Measurements from ENCODE around the gene SORCS3.

DNA sequence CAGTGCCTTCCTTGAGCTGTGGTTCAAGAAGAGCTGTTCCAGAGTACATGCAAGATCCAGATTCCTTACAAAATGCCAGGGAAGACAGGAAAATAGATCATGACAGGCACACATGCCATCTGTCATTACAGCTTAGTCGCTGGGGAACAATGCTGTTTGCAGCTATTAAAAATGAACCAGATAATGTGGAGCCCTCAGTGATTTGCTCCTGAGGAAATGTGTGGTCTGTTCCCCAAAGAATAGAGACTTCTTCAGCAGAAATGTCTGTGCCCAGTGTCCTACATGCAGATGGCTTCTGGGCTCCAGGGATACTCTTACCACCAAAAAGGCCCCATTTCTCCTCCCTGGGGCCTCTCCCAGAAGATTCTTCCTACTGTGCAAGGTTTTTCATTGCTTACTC lies 627.9 kb downstream of the SORCS3 start:
- TF ChIP-seq CEBPB (IDR thresholded peaks at IDR 0.05; ENCODE audit: low read depth) (no peak), POLR2AphosphoS5 (IDR thresholded peaks at IDR 0.05; ENCODE audit: low read depth, low read length) (no peak), POLR2A (IDR thresholded peaks at IDR 0.05; ENCODE audit: borderline replicate concordance, extremely low read depth, insufficient read depth, insufficient read length) (no peak)
- TF ChIP-seq, protein P1, sequence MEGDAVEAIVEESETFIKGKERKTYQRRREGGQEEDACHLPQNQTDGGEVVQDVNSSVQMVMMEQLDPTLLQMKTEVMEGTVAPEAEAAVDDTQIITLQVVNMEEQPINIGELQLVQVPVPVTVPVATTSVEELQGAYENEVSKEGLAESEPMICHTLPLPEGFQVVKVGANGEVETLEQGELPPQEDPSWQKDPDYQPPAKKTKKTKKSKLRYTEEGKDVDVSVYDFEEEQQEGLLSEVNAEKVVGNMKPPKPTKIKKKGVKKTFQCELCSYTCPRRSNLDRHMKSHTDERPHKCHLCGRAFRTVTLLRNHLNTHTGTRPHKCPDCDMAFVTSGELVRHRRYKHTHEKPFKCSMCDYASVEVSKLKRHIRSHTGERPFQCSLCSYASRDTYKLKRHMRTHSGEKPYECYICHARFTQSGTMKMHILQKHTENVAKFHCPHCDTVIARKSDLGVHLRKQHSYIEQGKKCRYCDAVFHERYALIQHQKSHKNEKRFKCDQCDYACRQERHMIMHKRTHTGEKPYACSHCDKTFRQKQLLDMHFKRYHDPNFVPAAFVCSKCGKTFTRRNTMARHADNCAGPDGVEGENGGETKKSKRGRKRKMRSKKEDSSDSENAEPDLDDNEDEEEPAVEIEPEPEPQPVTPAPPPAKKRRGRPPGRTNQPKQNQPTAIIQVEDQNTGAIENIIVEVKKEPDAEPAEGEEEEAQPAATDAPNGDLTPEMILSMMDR (IDR thresholded peaks at IDR 0.05 in 2 of 3, conservative IDR thresholded peaks at IDR 0.05 in 1 of 3; ENCODE audit: borderline replicate concordance in 1 of 3, insufficient read depth in 1 of 3, low read depth in 2 of 3, low read length in 2 of 3): no peak
